Memory B cell (primary cell): Measurements from ENCODE around the gene AGL.
"Not testable (repeated sequence)": the region's sequence is repeated elsewhere in the genome, so short reads cannot be mapped to it uniquely, and the experiment has no call there.

Experiments used
- ATAC-seq: fragments of 150-1000 bp; cut with Tn5 transposase; 2 replicates; pipeline ENCODE4 v1.10.0; 2021; ENCODE audit warnings: low read depth, mild to moderate bottlenecking, moderate library complexity
- DNase-seq, 2 donors: peaks; one replicate each; pipeline ENCODE4 v3.0.0; 2022; ENCODE audit warnings: low spot score in 2 of 2
- H3K27ac Mint-ChIP-seq: one replicate; pipeline ENCODE4 v1.8.0; 2022; ENCODE audit warnings: mild to moderate bottlenecking, moderate library complexity, mixed read lengths
- H3K27me3 Mint-ChIP-seq: one replicate; pipeline ENCODE4 v1.8.0; 2022; ENCODE audit warnings: mixed read lengths
- H3K36me3 Mint-ChIP-seq: one replicate; pipeline ENCODE4 v1.8.0; 2022; ENCODE audit warnings: mild to moderate bottlenecking, mixed read lengths
- H3K4me1 Mint-ChIP-seq: one replicate; pipeline ENCODE4 v1.8.0; 2022; ENCODE audit warnings: mixed read lengths
- H3K4me3 Mint-ChIP-seq: one replicate; pipeline ENCODE4 v1.8.0; 2022; ENCODE audit warnings: mild to moderate bottlenecking, moderate library complexity, mixed read lengths
- H3K9me3 Mint-ChIP-seq: one replicate; pipeline ENCODE4 v1.8.0; 2022; ENCODE audit warnings: mixed read lengths

The AGL gene

GRCh38 chr1:99968214-99968613 lies 118.1 kb downstream of the AGL start:
- H3K27me3 Mint-ChIP-seq = no peaks in the 10 kb centered on the region
- H3K4me1 Mint-ChIP-seq = peaks cover 22% of the 10 kb centered on the region
- no peak for ATAC-seq
- H3K4me3 Mint-ChIP-seq = peak overlapping the region; percentile 33
- no peaks in the 10 kb centered on the region for H3K9me3 Mint-ChIP-seq
- H3K27ac Mint-ChIP-seq = no peak overlapping the region
- no peak for DNase-seq
- H3K36me3 Mint-ChIP-seq = no peaks in the 10 kb centered on the region

GRCh38 chr1:99969260-99969728 lies 119.1 kb downstream of the AGL start:
- Mint-ChIP-seq H3K36me3 (no peaks in the 10 kb centered on the region), H3K27ac (peak overlapping the region; percentile 82), H3K4me1 (peaks cover 22% of the 10 kb centered on the region), H3K4me3 (peak overlapping the region; percentile 99), H3K27me3 (no peaks in the 10 kb centered on the region), H3K9me3 (no peaks in the 10 kb centered on the region)
- DNase-seq = no peak
- peak; percentile 10 for ATAC-seq

- Mint-ChIP-seq H3K36me3 (peaks cover under 1% of the 10 kb centered on the region), H3K27ac (peak within 1 kb of the TSS; percentile 82), H3K4me1 (peaks cover 22% of the 10 kb centered on the region)
These were observed 119.8 kb downstream of the AGL start, which contains the start of gene SLC35A3 for GRCh38 chr1:99969729-99970621. Gene SLC35A3, plus strand, starts transcription at chr1:99969996. Its CDS starts 23,559 bp downstream, at chr1:99993555.

GRCh38 chr1:99970713-99971255 lies 120.6 kb downstream of the AGL start:
- Mint-ChIP-seq H3K36me3 (peaks cover 6% of the 10 kb centered on the region), H3K9me3 (no peaks in the 10 kb centered on the region), H3K27ac (peak overlapping the region; percentile 82), H3K4me3 (peak overlapping the region; percentile 99), H3K27me3 (no peaks in the 10 kb centered on the region), H3K4me1 (peaks cover 22% of the 10 kb centered on the region)
- ATAC-seq = no peak
- DNase-seq = no peak

More at GRCh38 chr1:99969729-99970621, 119.8 kb downstream of the AGL start, which contains the start of gene SLC35A3:
- ATAC-seq = peak; percentile 76
- DNase-seq = peak; percentile 54 to 80
- no peaks in the 10 kb centered on the region for H3K27me3 Mint-ChIP-seq
- H3K9me3 Mint-ChIP-seq = no peaks in the 10 kb centered on the region
- H3K4me3 Mint-ChIP-seq = peak within 1 kb of the TSS; percentile 99

GRCh38 chr1:99972066-99972465 lies 121.9 kb downstream of the AGL start:
- Mint-ChIP-seq H3K4me1 (peaks cover 22% of the 10 kb centered on the region), H3K4me3 (peak overlapping the region; percentile 62)
- not testable (repeated sequence) for H3K36me3 Mint-ChIP-seq, ATAC-seq, H3K27ac Mint-ChIP-seq, DNase-seq, H3K9me3 Mint-ChIP-seq, H3K27me3 Mint-ChIP-seq
